Neural crest cell (in vitro differentiated cells): ENCODE data around the gene BCAP29. TPM values are rescaled to one million over a fixed set of nuclear protein-coding genes. Genes with fewer than 3 reads are reported as not detected.

ENCODE experiments used
- DNase-seq: peaks from one replicate; pipeline ENCODE4 v3.0.0; 2021; ENCODE audit warnings: low read depth, mixed read lengths, low spot score
- H3K27ac Mint-ChIP-seq: one replicate; pipeline ENCODE4 v1.8.0; 2021; ENCODE audit warnings: mild to moderate bottlenecking, mixed read lengths; ENCODE audit not compliant: unreplicated experiment
- H3K27me3 Mint-ChIP-seq: 2 replicates; pipeline ENCODE4 v1.8.0; 2021; ENCODE audit warnings: low read depth, mild to moderate bottlenecking, mixed read lengths
- H3K36me3 Mint-ChIP-seq: 2 replicates; pipeline ENCODE4 v1.8.0; 2021; ENCODE audit warnings: low read depth, mild to moderate bottlenecking, mixed read lengths
- H3K4me1 Mint-ChIP-seq: 2 replicates; pipeline ENCODE4 v1.8.0; 2021; ENCODE audit warnings: mixed read lengths
- H3K4me3 Mint-ChIP-seq: one replicate; pipeline ENCODE4 v1.8.0; 2021; ENCODE audit warnings: mild to moderate bottlenecking, mixed read lengths
- H3K9me3 Mint-ChIP-seq: 2 replicates; pipeline ENCODE4 v1.8.0; 2021; ENCODE audit warnings: mixed read lengths
- total RNA-seq: library from RNA; stranded (reverse); gene quantifications from 2 replicates; pipeline ENCODE4 v1.2.1, GENCODE V29; 2021
- TF ChIP-seq, protein P1 (sequence below): fragments of 200-600 bp; sonication (generic); conservative IDR thresholded peaks from 2 replicates; pipeline ENCODE4 v1.5.0; 2021; ENCODE audit warnings: antibody characterized with exemption, mild to moderate bottlenecking

The BCAP29 gene
- total RNA-seq, 1 donor from 2014 or later, result 34.2 TPM

GRCh38 chr7:107584716-107585115 is 4.7 kb downstream of the BCAP29 start:
- Mint-ChIP-seq H3K4me1 (peaks cover 15% of the 10 kb centered on the region), H3K9me3 (no peaks in the 10 kb centered on the region), H3K4me3 (no peak overlapping the region), H3K27me3 (no peaks in the 10 kb centered on the region), H3K36me3 (peaks cover 5% of the 10 kb centered on the region), H3K27ac (no peak overlapping the region)
- TF ChIP-seq, protein P1, sequence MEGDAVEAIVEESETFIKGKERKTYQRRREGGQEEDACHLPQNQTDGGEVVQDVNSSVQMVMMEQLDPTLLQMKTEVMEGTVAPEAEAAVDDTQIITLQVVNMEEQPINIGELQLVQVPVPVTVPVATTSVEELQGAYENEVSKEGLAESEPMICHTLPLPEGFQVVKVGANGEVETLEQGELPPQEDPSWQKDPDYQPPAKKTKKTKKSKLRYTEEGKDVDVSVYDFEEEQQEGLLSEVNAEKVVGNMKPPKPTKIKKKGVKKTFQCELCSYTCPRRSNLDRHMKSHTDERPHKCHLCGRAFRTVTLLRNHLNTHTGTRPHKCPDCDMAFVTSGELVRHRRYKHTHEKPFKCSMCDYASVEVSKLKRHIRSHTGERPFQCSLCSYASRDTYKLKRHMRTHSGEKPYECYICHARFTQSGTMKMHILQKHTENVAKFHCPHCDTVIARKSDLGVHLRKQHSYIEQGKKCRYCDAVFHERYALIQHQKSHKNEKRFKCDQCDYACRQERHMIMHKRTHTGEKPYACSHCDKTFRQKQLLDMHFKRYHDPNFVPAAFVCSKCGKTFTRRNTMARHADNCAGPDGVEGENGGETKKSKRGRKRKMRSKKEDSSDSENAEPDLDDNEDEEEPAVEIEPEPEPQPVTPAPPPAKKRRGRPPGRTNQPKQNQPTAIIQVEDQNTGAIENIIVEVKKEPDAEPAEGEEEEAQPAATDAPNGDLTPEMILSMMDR, result no peak
- DNase-seq, result no peak

DNA sequence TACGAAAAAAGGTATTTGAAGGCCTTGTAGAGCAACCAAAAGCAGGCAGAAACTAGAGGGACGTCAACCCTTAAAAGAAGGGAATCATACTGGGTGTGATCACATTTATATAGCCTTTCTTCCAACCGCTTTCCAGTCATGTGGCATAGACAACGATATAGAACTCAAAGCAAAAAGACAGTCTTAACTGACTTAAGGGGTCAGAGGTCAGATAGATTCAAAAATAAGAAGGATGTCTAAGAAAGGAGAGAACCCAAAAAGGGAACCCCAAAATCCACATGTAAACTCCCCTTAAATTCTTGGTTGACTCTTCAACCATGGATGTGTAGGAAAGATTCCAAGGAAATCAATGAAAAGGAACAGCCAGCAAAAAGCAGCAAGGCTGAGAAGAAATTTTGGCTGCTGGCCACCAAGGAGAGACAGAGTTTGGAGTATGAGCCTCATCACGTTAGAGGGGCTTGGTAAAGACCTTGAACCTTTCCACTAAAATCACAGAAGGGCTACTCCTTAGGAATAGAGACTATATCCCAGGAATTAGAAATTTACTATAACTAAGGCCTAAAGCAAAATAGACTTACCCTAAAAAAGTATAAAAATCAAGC is 8.6 kb downstream of the BCAP29 start:
- TF ChIP-seq, protein P1, result no peak
- H3K27me3 Mint-ChIP-seq, result no peaks in the 10 kb centered on the region
- H3K9me3 Mint-ChIP-seq, result no peaks in the 10 kb centered on the region
- peaks cover 10% of the 10 kb centered on the region for H3K36me3 Mint-ChIP-seq
- no peak overlapping the region for H3K4me3 Mint-ChIP-seq
- no peak for DNase-seq
- no peak overlapping the region for H3K27ac Mint-ChIP-seq
- no peaks in the 10 kb centered on the region for H3K4me1 Mint-ChIP-seq

GRCh38 chr7:107591421-107591820 is 11.4 kb downstream of the BCAP29 start:
- peaks cover 11% of the 10 kb centered on the region for H3K4me1 Mint-ChIP-seq
- H3K27me3 Mint-ChIP-seq, result no peaks in the 10 kb centered on the region
- DNase-seq, result no peak
- H3K36me3 Mint-ChIP-seq, result peaks cover 13% of the 10 kb centered on the region
- no peak overlapping the region for H3K27ac Mint-ChIP-seq
- H3K9me3 Mint-ChIP-seq, result no peaks in the 10 kb centered on the region
- no peak overlapping the region for H3K4me3 Mint-ChIP-seq
- TF ChIP-seq, protein P1, result no peak

DNA sequence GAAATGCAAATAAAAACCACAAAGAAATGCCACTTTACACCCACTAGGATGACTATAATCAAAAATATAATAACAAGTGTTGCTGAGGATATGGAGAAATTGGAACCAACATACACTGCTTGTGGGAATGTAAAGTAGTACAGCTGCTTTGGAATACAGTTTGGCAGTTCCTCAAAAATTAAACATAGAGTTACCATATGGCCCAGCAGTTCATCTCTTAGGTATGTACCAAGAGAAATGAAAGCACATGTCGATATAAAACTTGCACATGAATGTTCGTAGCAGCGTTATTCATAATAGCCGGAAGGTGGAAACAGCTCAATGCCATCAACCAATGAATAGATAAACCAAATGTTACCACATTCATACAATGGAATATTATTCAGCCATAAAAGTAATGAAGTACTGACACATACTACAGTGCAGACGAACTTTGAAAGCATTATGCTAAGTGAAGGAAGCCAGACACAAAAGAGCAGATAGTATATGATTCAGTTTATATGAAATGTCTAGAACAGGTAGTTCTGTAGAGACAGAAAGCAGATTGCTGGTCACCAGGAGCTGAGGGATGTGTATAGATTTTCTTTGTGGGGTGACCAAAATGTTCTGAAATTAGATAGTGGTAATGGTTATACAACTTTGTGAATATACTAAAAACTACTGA is 12.4 kb downstream of the BCAP29 start:
- Mint-ChIP-seq H3K27ac (no peak overlapping the region), H3K27me3 (no peaks in the 10 kb centered on the region)

DNA sequence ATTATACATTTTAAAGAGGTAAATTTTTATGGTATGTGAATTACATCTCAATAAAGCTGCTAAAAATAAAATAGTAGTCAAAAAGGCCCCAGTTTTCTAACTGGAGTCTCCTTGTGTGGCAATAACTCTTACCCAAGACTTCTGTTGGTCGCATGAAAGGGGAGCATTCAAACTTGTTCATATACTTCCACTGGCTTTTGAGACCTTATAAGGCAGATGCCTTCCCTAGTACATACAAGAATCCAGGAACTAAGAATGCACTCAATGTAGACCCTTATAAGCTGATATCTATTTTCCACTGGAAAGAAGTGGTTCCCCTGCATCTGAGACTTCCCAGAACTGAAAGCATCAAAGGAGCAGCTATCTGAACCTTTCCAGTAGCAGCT is 13.0 kb downstream of the BCAP29 start:
- H3K27ac Mint-ChIP-seq, result no peak overlapping the region
- H3K9me3 Mint-ChIP-seq, result no peaks in the 10 kb centered on the region
- no peak for DNase-seq
- H3K36me3 Mint-ChIP-seq, result peaks cover 13% of the 10 kb centered on the region
- no peaks in the 10 kb centered on the region for H3K27me3 Mint-ChIP-seq
- H3K4me1 Mint-ChIP-seq, result peaks cover 18% of the 10 kb centered on the region
- no peak overlapping the region for H3K4me3 Mint-ChIP-seq
- TF ChIP-seq, protein P1, result no peak

More for the DNA sequence above, 12.4 kb downstream of the BCAP29 start:
- Mint-ChIP-seq H3K4me1 (peaks cover 18% of the 10 kb centered on the region), H3K4me3 (no peak overlapping the region), H3K9me3 (no peaks in the 10 kb centered on the region), H3K36me3 (peaks cover 13% of the 10 kb centered on the region)
- DNase-seq, result no peak
- TF ChIP-seq, protein P1, result no peak
